H1 (cell line): ENCODE measurements around the gene PSMB4. TPM values are rescaled to one million over a fixed set of nuclear protein-coding genes. Genes with fewer than 3 reads are reported as not detected.
A peak's percentile ranks its signal among the peaks of the same experiment; 100 is the strongest.

ENCODE experiments used
- CTCF ChIA-PET: fragments of 300-600 bp; sonication (Branson Sonifier 250); formaldehyde crosslinking; loops from one replicate; lab custom pipeline; 2021; ENCODE audit not compliant: partially characterized antibody; lab: Charles Lee
- POLR2A ChIA-PET: fragments of 300-600 bp; sonication (Branson Sonifier 250); formaldehyde crosslinking; loops from one replicate; lab custom pipeline; 2021; ENCODE audit warnings: inconsistent platforms; ENCODE audit not compliant: partially characterized antibody; lab: Charles Lee
- DNase-seq, 2 experiments: peaks; one replicate each; pipeline versions ENCODE4 v3.0.0 to v3.0.0-alpha.2; 2010 to 2022; ENCODE audit warnings: low spot score in 2 of 2, low read depth in 1 of 2, mixed read lengths in 1 of 2
- FAIRE-seq: peaks from 2 replicates; lab custom pipeline; 2011; peaks lifted over from hg19 to GRCh38; lab: Jason Lieb, UNC
- H2AFZ ChIP-seq: 2 replicates; pipeline ENCODE4 v1.8.1; 2012; ENCODE audit warnings: low read length, inconsistent platforms
- H2AK5ac ChIP-seq: 2 replicates; pipeline ENCODE4 v1.6.1; 2013; ENCODE audit warnings: low read depth, low read length
- H2BK120ac ChIP-seq: replicated peaks from 2 replicates; pipeline ENCODE3; 2013; ENCODE audit warnings: low read depth, low read length, inconsistent platforms
- H2BK12ac ChIP-seq: 2 replicates; pipeline ENCODE4 v1.6.1; 2013; ENCODE audit warnings: low read depth, low read length
- H2BK15ac ChIP-seq: 2 replicates; pipeline ENCODE4 v1.6.1; 2013; ENCODE audit warnings: low read length
- H2BK20ac ChIP-seq: 2 replicates; pipeline ENCODE4 v1.6.1; 2013; ENCODE audit warnings: low read length
- H2BK5ac ChIP-seq: 2 replicates; pipeline ENCODE4 v1.6.1; 2013; ENCODE audit warnings: low read depth, low read length
- H3K14ac ChIP-seq: 2 replicates; pipeline ENCODE4 v1.6.1; 2013; ENCODE audit warnings: inconsistent platforms; ENCODE audit not compliant: insufficient read length
- H3K18ac ChIP-seq: 2 replicates; pipeline ENCODE4 v1.6.1; 2013; ENCODE audit warnings: low read length; ENCODE audit errors: extremely low read depth
- H3K23ac ChIP-seq: 2 replicates; pipeline ENCODE4 v1.6.1; 2013; ENCODE audit warnings: inconsistent platforms; ENCODE audit not compliant: insufficient read length
- H3K23me2 ChIP-seq: 2 replicates; pipeline ENCODE4 v1.6.1; 2013; ENCODE audit warnings: low read depth, low read length
- H3K27ac ChIP-seq: 2 replicates; pipeline ENCODE4 v1.6.1; 2011; ENCODE audit warnings: low read depth, low read length, inconsistent platforms
- H3K27me3 ChIP-seq, 4 experiments: replicated peaks in 1 of 4; 1 replicate in 1 of 4; 2 replicates in 3 of 4; pipeline versions ENCODE4 v1.6.1 to v1.8.1; 2011 to 2013; ENCODE audit warnings: low read length in 3 of 4, mild to moderate bottlenecking in 3 of 4, inconsistent platforms in 2 of 4, mixed read lengths in 2 of 4, moderate library complexity in 1 of 4; ENCODE audit not compliant: control insufficient read depth in 3 of 4, insufficient read depth in 3 of 4; ENCODE audit errors: extremely low read depth in 1 of 4
- H3K36me3 ChIP-seq, 4 experiments: 2 replicates each; pipeline versions ENCODE4 v1.6.1 to v1.8.1; 2011 to 2013; ENCODE audit warnings: mild to moderate bottlenecking in 4 of 4, low read length in 3 of 4, moderate library complexity in 2 of 4, control low read depth in 1 of 4, inconsistent platforms in 1 of 4; ENCODE audit not compliant: insufficient read depth in 4 of 4, control insufficient read depth in 2 of 4
- H3K4ac ChIP-seq: replicated peaks from 2 replicates; pipeline ENCODE3; 2013; ENCODE audit warnings: low read length, low read depth, mixed read lengths, inconsistent platforms; ENCODE audit not compliant: insufficient read length
- H3K4me1 ChIP-seq, 4 experiments: replicated peaks in 1 of 4; 1 replicate in 1 of 4; 2 replicates in 3 of 4; pipeline versions ENCODE4 v1.6.1 to v1.8.1; 2011 to 2013; ENCODE audit warnings: low read length in 3 of 4, inconsistent platforms in 2 of 4, mixed read lengths in 1 of 4; ENCODE audit not compliant: insufficient read depth in 4 of 4, control insufficient read depth in 3 of 4
- H3K4me2 ChIP-seq, 2 experiments: 2 replicates each; pipeline versions ENCODE4 v1.6.1 to v1.8.1; 2011 to 2013; ENCODE audit warnings: low read depth in 2 of 2, low read length in 2 of 2, control low read depth in 1 of 2, inconsistent platforms in 1 of 2, mild to moderate bottlenecking in 1 of 2; ENCODE audit not compliant: insufficient read depth in 1 of 2
- H3K4me3 ChIP-seq, 4 experiments: fragments of 200-600, 300-600 bp in 1 of 4; sonication (generic), shearing (Covaris generic), sonication (Bioruptor Twin) in 1 of 4; 2 replicates each; pipeline versions ENCODE4 v1.5.1 to v1.8.1; 2011 to 2016; ENCODE audit warnings: low read length in 4 of 4, low read depth in 3 of 4, control low read depth in 2 of 4, inconsistent platforms in 2 of 4, mild to moderate bottlenecking in 2 of 4, mixed read lengths in 1 of 4, moderate library complexity in 1 of 4; ENCODE audit not compliant: insufficient read depth in 2 of 4; ENCODE audit errors: extremely low read depth in 1 of 4
- H3K56ac ChIP-seq: replicated peaks from 2 replicates; pipeline ENCODE3; 2013; ENCODE audit warnings: low read depth, mild to moderate bottlenecking, mixed read lengths, low read length, inconsistent platforms; ENCODE audit not compliant: insufficient read length
- H3K79me1 ChIP-seq: 2 replicates; pipeline ENCODE4 v1.6.1; 2013; ENCODE audit warnings: low read depth, low read length, control low read depth
- H3K79me2 ChIP-seq, 2 experiments: 2 replicates each; pipeline versions ENCODE4 v1.6.1 to v1.8.1; 2012 to 2013; ENCODE audit warnings: low read length in 2 of 2, mild to moderate bottlenecking in 2 of 2, inconsistent platforms in 1 of 2; ENCODE audit not compliant: insufficient read depth in 2 of 2, control insufficient read depth in 1 of 2
- H3K9ac ChIP-seq, 4 experiments: replicated peaks in 1 of 4; 1 replicate in 1 of 4; 2 replicates in 3 of 4; pipeline versions ENCODE4 v1.6.1 to v1.8.1; 2011 to 2013; ENCODE audit warnings: low read depth in 3 of 4, low read length in 3 of 4, control low read depth in 2 of 4, mild to moderate bottlenecking in 2 of 4, moderate library complexity in 2 of 4, inconsistent platforms in 1 of 4; ENCODE audit errors: extremely low read depth in 1 of 4
- H3K9me3 ChIP-seq, 2 experiments: 2 replicates each; pipeline versions ENCODE4 v1.6.1 to v1.8.1; 2012 to 2013; ENCODE audit warnings: mild to moderate bottlenecking in 2 of 2, moderate library complexity in 2 of 2, control low read depth in 1 of 2, inconsistent platforms in 1 of 2, low read depth in 1 of 2, low read length in 1 of 2, mixed read lengths in 1 of 2; ENCODE audit not compliant: insufficient read depth in 2 of 2
- H4K20me1 ChIP-seq, 2 experiments: replicated peaks in 1 of 2; 2 replicates each; pipeline versions ENCODE3 to v1.8.1; 2011 to 2013; ENCODE audit warnings: inconsistent platforms in 2 of 2, low read length in 2 of 2, mild to moderate bottlenecking in 1 of 2; ENCODE audit not compliant: insufficient read depth in 2 of 2, control insufficient read depth in 1 of 2
- H4K5ac ChIP-seq: 2 replicates; pipeline ENCODE4 v1.6.1; 2013; ENCODE audit warnings: low read length, low read depth, mixed read lengths, inconsistent platforms; ENCODE audit not compliant: insufficient read length
- H4K8ac ChIP-seq: 2 replicates; pipeline ENCODE4 v1.8.0; 2013; ENCODE audit warnings: mild to moderate bottlenecking, moderate library complexity, low read length, inconsistent platforms; ENCODE audit not compliant: insufficient read depth; ENCODE audit errors: extremely low read depth
- H4K91ac ChIP-seq: replicated peaks from 2 replicates; pipeline ENCODE3; 2013; ENCODE audit warnings: low read length, mixed read lengths, inconsistent platforms; ENCODE audit not compliant: insufficient read length
- ATF2 ChIP-seq: IDR thresholded peaks from 2 replicates; pipeline ENCODE4 v1.6.1; 2012; ENCODE audit warnings: low read length, inconsistent platforms
- BACH1 ChIP-seq: IDR thresholded peaks from 2 replicates; pipeline ENCODE4 v1.6.1; 2012; ENCODE audit warnings: low read length, improper control_type of control experiment
- KDM5A ChIP-seq: fragments of 200-600 bp; IDR thresholded peaks from 2 replicates; pipeline ENCODE4 v1.7.1; 2012; ENCODE audit warnings: mild to moderate bottlenecking, low read length, inconsistent platforms, mixed read lengths
- POLR2A ChIP-seq, 2 experiments: IDR thresholded peaks; 1 replicate in 1 of 2; 2 replicates in 1 of 2; pipeline ENCODE4 v1.6.1; 2011; ENCODE audit warnings: low read depth in 2 of 2, low read length in 2 of 2, mild to moderate bottlenecking in 2 of 2; ENCODE audit errors: control extremely low read depth in 1 of 2
- WGBS, 2 experiments: shearing (Covaris generic) in 1 of 2; methylation state at CpG; one replicate each; pipeline versions ENCODE4 v1.1.6 to v1.1.7; 2013 to 2015; ENCODE audit warnings: low lambda C conversion rate in 2 of 2, mixed read lengths in 2 of 2, inconsistent platforms in 1 of 2, low coverage in 1 of 2, missing lambda C conversion rate in 1 of 2; ENCODE audit not compliant: insufficient replicate concordance in 2 of 2, insufficient coverage in 1 of 2, insufficient read length in 1 of 2; ENCODE audit errors: extremely low coverage in 1 of 2, missing lambda C conversion rate in 1 of 2; 5-methylcytosine and 5-hydroxymethylcytosine counted together
- polyA plus RNA-seq, 7 experiments: library from polyadenylated mRNA; depleted of rRNA in 3 of 7; stranded (reverse) in 5 of 7; unstranded in 2 of 7; fragments of >200 nt in 5 of 7; fragments of 200-250 nt in 2 of 7; gene quantifications; 1 replicate in 5 of 7; 2 replicates in 1 of 7; 4 replicates in 1 of 7; pipeline versions ENCODE4 v1.2.1 to v1.2.3, GENCODE V29; 2011 to 2013; ENCODE audit warnings: missing spikeins in 2 of 7, mixed read lengths in 2 of 7
- total RNA-seq: library from RNA; stranded (reverse); fragmentation: NEBNext Ultra II Directional; extraction: Animal tissue kit (Norgen Biotek cat#: 25700); gene quantifications from 2 replicates; pipeline ENCODE4 v1.2.1, GENCODE V29; 2021

PSMB4 gene
- total and polyA plus RNA-seq, 2 of the 8 experiments (the other 6 are each of a cell fraction or from before 2014, with no cell fraction given): 430 to 1,098 TPM

GRCh38 chr1:151401860-151402259 is 2.5 kb downstream of the PSMB4 start:
- CTCF ChIA-PET: interaction anchor here (1.1 to 2.0 kb wide), 2 partner anchors 49 to 109 kb away, joined by 5 to 6 read pairs; no protein-coding TSS in a partner anchor
- 92% methylated on average over 2 of the region's 2 CpGs; no CpG with 5 or more reads in 1 of the 2 experiments for WGBS, 2 experiments
- no peak overlapping the region for H3K18ac ChIP-seq

More at GRCh38 chr1:151401860-151402259, 2.5 kb downstream of the PSMB4 start:
- Histone ChIP-seq H3K23me2 (0 out of 2 replicates have a peak, but pooled peaks cover 3% of the 10 kb centered on the region), H2BK20ac (no peak overlapping the region), H4K5ac (no peak overlapping the region), H2BK12ac (no peak overlapping the region), H2AFZ (no peak overlapping the region), H3K79me2 (peaks cover 9 to 15% of the 10 kb centered on the region in 2 experiments; a peak in 3 of 4 replicates), H2BK15ac (no peak overlapping the region), H3K9me3 (no peaks in the 10 kb centered on the region), H2AK5ac (no peak overlapping the region), H4K8ac (no peak overlapping the region), H3K4me2 (no peak overlapping the region), H3K9ac (no peak overlapping the region), H3K36me3 (peaks cover 27 to 55% (median 43%) of the 10 kb centered on the region in 4 experiments), H3K23ac (no peak overlapping the region), H3K27me3 (no peaks in the 10 kb centered on the region), H4K91ac (no peak overlapping the region), H2BK5ac (no peak overlapping the region), H3K14ac (no peak overlapping the region), H3K56ac (no peak overlapping the region), H3K4ac (no peak overlapping the region), H3K4me3 (no peak overlapping the region), H3K27ac (no peak overlapping the region), H4K20me1 (peaks cover 7 to 21% of the 10 kb centered on the region in 2 experiments), H3K79me1 (peaks cover 11% of the 10 kb centered on the region), H2BK120ac (no peak overlapping the region), H3K4me1 (peaks cover 0 to 4% (median under 1%) of the 10 kb centered on the region in 4 experiments; a peak in 3 of 7 replicates)
- DNase-seq: no peak
- no peak for TF ChIP-seq KDM5A
- no peak for TF ChIP-seq BACH1
- TF ChIP-seq POLR2A (IDR thresholded peaks at IDR 0.05; ENCODE audit: control extremely low read depth in 1 of 2, low read depth in 2 of 2, low read length in 2 of 2): peak in 1 of 2 experiments; percentile 61; a peak in 2 of 3 replicates
- no peak for TF ChIP-seq ATF2
- no peak for FAIRE-seq
- POLR2A ChIA-PET: interaction anchor here (0.7 to 5.1 kb wide), 6 partner anchors 10 to 34 kb away, joined by 3 to 42 read pairs (median 3); no protein-coding TSS in a partner anchor
